GM18507 (cell line): ENCODE measurements around the gene HNF4A.

Source experiments
- DNase-seq: peaks from one replicate; pipeline ENCODE4 v3.0.0; 2011; ENCODE audit warnings: low read depth; ENCODE audit not compliant: insufficient read length; ENCODE audit errors: extremely low spot score
- FAIRE-seq: peaks from 2 replicates; lab custom pipeline; 2011; peaks lifted over from hg19 to GRCh38; lab: Jason Lieb, UNC

The HNF4A gene

GRCh38 chr20:44403194-44404112, 48.0 kb downstream of the HNF4A start:
- FAIRE-seq = no peak
- DNase-seq = no peak

GRCh38 chr20:44404204-44405181, 49.0 kb downstream of the HNF4A start:
- DNase-seq (no peak), FAIRE-seq (no peak)

- FAIRE-seq (no peak), DNase-seq (no peak)
These were observed 49.8 kb downstream of the HNF4A start for GRCh38 chr20:44405257-44405656.

GRCh38 chr20:44405785-44406571, 50.5 kb downstream of the HNF4A start:
- no peak for DNase-seq

GRCh38 chr20:44406572-44407137, 51.2 kb downstream of the HNF4A start:
- no peak for FAIRE-seq

More at GRCh38 chr20:44405785-44406571, 50.5 kb downstream of the HNF4A start:
- no peak for FAIRE-seq

GRCh38 chr20:44407402-44408184, 52.1 kb downstream of the HNF4A start:
- no peak for FAIRE-seq
- DNase-seq = no peak

More at GRCh38 chr20:44406572-44407137, 51.2 kb downstream of the HNF4A start:
- DNase-seq = no peak

GRCh38 chr20:44409132-44409600, 53.7 kb downstream of the HNF4A start:
- DNase-seq (no peak), FAIRE-seq (no peak)

- DNase-seq = no peak
- FAIRE-seq = no peak
These were observed 55.1 kb downstream of the HNF4A start for GRCh38 chr20:44410583-44411019.

GRCh38 chr20:44411020-44411756, 55.7 kb downstream of the HNF4A start:
- DNase-seq (no peak), FAIRE-seq (no peak)

- no peak for DNase-seq
- no peak for FAIRE-seq
These were observed 56.4 kb downstream of the HNF4A start for GRCh38 chr20:44411757-44412401.

- FAIRE-seq = no peak
- no peak for DNase-seq
These were observed 57.1 kb downstream of the HNF4A start for GRCh38 chr20:44412402-44413144.

GRCh38 chr20:44413575-44414345, 58.3 kb downstream of the HNF4A start:
- no peak for DNase-seq
- FAIRE-seq = no peak

- no peak for FAIRE-seq
- DNase-seq = no peak
These were observed 58.8 kb downstream of the HNF4A start for GRCh38 chr20:44414346-44414714.

- FAIRE-seq (no peak), DNase-seq (no peak)
These were observed 59.3 kb downstream of the HNF4A start for GRCh38 chr20:44414808-44415207.

- no peak for FAIRE-seq
- DNase-seq = no peak
These were observed 60.6 kb downstream of the HNF4A start for GRCh38 chr20:44415833-44416715.
